NOMO-1 (cell line): ENCODE measurements around the gene PRKCQ.
"Not testable (repeated sequence)": the region's sequence is repeated elsewhere in the genome, so short reads cannot be mapped to it uniquely, and the experiment has no call there.

Source experiments
- DNase-seq, 2 experiments: peaks; one replicate each; lab custom pipeline; 2025; ENCODE audit not compliant: unreplicated experiment in 2 of 2; lab: John Stamatoyannopoulos, UW

Gene PRKCQ

DNA sequence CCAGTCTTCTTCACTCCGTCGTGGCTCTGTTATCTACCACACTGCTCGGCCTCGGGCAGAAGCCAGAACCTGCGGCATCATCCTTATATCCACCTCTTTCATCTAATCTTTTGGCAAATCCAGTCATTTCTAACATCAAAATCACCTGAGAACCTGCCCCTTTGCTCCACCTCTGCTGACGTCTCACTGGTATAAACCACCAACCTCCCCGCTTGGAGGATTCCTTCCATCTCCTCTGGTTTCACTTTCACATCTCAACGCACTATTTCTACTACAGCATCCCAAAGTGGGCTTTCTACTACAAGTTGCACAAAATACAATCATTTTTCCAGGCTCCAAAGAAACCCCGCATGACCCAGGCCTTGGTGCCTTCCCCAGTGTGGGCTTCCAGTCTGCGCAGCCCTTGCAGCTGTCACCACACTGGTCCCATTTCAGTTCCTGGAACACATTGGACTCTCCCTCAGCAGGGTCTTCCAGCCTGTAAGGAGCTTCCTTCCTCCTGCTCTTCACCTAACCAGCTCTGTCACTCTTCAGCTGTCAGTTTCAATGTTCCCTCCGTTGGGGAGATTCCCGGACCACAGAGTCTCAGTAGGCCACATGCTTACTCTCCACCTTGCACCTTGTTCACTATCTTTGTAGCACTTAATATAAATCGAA is 85.0 kb downstream of the PRKCQ start:
- DNase-seq: no peak

DNA sequence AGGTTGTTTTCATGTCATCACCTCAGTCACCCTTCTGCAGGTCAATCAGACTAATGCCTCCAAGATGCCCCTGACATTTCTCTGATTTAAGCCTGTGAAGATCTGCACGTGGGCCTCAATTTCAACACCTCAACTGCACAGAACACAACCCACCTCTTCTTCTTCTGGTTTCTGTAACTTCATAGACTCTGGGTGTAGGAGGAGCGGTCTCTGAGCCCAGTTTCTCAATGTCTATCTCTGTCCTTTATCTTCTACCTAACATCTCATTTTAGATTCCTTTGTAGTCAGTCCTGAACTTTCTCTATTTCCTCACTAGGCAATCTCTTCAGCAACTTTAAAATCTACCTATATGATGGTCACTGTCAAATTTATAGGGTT is 85.6 kb downstream of the PRKCQ start:
- DNase-seq: no peak

DNA sequence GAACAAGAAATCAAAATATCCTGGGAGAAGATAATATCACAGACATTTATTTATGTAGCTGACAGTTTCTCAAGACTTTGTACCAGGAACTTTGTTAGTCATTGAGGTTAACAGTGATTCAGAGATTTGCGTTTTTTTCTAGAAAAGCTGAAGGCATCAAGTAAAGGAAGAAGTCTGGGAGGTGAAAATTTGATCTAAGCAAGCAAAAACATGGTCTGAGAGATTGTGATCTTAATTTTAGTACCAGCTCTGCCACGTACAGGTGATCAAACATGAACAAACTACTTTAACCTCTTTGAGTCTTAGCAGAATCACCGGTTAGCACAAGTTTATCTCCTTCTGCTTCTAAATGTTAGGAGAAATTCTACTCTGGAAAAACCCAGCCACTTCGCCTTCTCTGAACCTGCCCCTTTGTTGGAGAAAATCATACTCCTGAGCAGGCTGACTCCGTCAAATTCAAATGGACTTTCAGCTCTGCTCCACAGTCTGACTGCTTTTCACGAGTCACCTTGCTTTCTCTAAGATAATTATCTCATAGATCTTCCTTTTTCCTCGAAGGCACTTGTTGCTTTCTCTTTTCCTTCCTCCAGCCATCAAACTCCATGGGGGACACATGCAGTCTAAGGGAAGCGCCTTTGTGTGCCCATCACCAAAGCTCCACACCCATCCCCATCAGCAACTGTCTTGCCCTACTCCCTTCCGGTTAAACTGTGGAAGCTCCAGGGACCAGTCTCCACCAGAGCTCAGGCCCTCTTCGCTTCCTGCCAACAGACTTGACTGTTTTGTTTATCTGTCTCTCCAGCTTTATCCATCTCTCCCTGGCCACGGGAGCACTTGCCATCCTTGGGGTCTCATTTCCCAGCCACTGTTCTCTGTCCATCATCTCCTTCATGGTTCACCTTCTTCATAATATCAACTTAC is 86.3 kb downstream of the PRKCQ start:
- no peak for DNase-seq

DNA sequence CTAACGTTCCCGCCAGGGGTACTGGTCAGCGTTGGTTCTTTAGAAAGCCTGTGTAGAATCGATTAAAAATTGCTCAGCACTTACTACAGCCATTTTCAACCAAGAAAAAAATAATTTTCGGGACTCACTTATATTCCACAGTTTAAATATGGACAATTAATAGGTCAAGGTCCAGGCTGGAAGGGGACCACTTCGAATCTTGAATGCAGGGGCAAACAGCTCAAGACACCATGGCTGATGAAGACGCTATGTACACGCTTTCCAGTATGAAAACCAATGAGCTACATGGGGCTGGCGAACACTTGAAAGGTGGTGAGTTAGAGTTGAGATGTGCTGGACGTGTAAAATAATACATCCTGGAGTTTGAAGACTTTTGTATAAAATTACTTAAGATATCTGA is 87.2 kb downstream of the PRKCQ start:
- DNase-seq: no peak

DNA sequence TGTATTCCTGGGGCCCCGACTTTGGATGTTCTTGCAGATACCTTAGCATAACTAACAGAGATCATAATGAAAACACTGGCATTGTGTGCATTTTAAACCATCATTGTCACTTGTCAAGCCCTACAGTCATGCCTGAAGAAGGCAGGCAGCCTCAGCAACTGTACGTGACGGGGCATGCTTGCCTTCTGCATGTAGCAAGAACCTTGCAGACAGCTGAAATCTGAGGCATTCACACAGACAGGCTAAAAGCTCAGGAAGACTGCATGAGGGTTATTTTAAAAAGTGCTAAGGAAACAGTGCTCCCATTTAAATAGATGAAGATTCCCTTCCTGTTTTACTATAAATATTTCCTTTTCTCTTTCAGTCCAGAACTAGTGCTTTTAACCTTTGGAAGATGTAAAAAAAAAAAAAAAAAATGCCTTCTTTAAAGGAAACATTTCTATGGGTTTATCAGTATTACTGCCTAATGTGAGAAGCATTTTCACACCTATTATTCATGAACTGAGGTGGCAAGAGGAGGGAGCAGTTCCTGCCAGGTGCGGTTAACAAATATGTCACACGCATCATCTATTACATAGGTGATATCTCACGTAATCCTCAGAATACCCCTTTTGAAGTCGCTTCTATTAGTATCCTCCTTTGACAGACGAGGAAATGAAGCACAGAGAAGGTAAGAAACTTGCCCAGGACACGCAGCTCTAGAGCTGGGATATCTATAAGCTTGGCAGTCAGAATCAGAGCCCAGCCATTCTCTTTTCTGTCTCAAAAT is 88.1 kb downstream of the PRKCQ start:
- DNase-seq: no peak

DNA sequence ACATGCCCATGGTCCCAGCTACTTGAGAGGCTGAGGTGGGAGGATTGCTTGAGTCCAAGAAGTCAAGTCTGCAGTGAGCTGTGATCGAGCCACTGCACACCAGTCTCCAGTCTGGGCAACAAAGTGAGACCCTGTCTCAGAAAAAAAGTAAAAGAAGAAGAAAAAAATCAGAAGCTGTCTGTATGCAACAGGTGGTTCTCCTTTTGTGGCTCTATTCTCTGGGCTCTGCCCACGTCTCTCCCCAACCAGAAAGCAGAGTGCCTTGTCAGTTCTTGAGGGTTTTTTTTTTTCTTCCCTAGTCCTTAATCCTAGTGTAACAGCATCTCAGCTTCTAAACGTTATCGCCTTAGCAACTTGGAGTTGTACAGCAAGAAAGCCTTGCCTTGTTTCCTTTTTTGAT is 89.5 kb downstream of the PRKCQ start:
- DNase-seq: no peak

DNA sequence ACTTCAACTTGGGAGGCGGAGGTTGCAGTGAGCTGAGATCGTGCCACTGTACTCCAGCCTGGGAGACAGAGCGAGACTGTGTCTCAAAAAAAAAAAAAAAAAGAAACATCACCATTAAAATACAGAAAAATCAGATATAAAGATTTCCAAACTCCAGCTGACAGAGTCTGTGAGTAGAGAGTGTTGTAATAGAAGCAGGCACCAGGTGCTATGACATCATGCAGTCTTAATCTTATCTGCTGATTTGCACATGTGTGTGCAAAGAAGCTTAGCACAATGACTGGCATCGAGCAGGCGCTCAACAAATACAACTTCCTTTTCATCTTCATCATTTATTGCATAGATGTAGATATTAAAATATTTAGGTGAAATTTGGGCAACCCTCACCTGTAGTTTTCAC is 92.2 kb downstream of the PRKCQ start:
- DNase-seq: no peak

DNA sequence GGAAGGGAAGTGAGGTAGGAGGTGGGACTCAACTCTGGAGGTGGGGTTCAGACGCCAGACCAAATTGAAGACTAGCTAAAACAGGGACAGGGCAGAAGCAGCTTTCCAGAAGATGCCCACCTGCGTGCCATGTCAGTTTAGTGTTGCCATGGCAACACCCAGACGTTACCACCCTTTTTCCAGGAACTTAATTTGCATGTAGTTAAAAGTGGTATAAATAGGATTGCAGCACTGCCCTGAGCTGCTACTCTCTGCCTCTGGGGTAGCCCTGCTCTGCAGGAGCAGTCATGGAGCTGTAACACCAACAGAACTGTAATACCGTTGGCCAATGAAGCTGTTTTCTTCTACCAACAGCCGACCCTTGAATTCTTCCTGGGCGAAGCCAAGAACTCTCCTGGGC is 93.8 kb downstream of the PRKCQ start:
- DNase-seq: no peak

DNA sequence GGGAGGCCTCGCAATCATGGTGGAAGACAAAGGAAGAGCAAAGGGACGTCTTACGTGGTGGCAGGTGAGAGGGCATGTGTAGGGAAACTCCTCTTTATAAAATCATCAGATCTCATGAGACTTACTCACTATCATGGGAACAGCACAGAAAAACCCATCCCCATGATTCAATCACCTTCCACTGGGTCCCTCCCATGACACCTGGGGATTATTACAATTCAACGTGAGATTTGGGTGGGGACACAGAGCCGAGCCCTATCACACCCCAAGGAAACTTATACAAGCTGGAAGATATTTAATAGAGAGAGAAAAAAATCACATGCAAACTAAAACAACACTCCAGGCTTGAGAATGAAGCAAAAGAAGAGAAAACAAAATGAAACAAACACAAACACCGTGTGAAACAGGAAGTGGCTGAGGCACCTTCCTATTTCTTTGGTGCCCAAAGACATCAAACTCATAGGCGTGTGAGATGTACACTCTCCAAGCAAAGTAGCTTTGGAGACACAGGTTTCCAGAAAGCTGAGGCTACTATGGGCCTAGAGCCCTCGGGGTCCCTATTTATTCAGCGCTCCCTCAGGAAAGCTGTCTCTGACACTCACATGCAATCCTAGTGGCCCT is 97.2 kb downstream of the PRKCQ start:
- DNase-seq: no peak

DNA sequence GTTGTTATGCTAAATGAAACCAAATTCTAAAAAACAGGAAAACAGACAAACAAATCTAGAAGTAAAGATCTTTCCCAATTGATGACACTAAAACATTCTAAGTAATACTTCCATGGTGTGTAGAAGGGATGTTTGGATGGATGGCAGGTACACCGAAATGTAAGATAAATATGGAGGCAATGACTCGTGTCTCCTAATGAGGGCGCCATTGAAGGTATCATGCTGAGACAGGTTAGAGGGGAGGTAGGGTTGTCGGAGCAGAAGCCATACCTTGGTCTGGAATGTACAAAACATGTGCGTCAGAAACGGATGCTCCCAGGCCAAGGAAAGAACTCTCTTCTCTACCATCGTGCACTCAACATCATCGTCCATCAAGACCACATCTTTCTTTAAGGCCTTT is 101.4 kb downstream of the PRKCQ start:
- DNase-seq: no peak

DNA sequence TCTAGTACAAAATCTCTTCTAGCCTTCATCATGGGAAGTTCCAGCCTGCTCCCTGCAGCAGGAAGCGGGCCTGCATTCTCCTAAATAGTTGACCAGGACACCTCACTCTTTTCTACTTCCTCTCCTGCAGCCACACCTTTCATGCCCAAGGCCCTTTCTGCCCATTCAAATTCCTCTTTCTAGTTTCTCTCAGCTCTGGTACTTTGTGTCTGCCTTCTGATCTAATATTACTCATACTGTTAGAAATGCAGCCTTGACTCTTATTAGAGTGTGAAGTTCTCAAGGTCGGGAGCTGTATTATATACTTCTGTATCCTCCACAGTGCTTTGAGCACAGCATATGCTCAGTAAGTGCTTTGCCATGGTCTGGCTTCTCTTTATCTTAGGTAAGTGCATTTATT is 103.1 kb downstream of the PRKCQ start:
- peak in 1 of 2 experiments; percentile 11 for DNase-seq

DNA sequence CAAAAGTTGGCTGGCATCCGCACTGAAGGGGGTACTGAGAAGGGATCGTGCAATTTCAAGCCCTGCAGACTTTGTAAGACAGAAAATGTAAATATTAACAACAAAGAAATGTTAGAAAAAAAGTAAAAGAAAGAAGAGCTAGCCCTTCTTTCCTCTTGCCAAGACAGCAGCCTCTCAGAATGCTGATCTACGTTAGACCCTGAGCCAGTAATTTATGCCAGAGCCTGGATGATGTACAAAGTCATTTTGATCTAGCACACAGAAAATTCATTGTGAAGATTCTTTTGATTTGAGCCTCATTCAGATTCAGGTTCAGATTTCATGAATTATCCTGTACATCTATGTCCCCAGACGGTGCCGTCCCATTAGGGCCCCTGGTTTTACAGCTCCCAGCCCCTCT is 105.2 kb downstream of the PRKCQ start:
- DNase-seq: no peak

DNA sequence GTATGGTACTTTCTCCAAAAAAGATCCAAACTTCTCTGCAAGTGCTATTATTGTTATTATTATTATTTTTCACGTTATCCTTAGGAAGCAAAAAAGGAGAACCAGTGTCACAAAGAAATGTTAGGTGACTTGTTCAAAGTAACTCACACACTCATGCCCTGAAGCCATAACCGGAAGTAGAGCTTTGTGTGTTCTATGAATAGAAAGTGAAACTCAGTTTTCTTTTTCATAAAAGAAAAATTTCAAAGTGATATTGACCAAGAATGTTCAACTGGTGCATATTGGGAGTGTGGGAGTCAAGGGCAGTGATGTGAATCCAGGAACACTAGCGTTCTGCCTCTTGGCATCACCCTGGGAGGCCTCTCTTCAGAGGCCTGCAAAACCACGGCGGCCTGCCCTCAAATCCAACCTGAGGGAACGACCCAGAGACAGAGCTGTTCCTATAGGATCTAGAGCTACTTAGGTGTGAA is 106.1 kb downstream of the PRKCQ start:
- DNase-seq: peak; percentile 42 to 69

DNA sequence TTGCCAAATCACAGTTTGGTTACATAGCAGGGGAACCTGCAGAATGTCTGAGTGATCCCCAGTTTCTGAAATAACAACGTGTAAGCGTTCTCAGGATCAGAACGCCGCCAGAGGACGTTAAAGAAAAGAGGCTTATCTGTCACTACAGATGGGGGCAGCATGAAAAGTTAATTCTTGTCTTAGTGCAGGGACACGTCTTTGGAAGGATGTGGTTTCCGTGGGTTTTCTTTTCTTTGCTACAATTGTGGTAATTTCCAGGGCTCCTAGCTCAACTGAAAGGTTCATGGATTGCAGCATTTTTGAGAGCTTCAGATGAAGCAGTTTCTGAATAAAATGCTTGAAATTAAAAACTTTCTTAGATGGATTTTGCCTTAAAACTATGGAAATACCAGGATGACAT is 106.6 kb downstream of the PRKCQ start:
- peak; percentile 26 to 41 for DNase-seq

DNA sequence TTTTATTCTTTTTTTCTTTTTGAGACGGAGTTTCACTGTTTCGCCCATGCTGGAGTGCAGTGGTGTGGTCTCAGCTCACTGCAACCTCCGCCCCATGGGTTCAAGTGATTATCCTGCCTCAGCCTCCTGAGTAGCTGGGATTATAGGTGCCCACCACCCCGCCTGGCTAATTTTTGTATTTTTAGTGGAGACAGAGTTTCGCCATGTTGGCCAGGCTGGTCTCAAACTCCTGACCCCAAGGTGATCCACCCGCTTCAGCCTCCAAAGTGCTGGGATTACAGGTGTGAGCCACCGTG is 107.4 kb downstream of the PRKCQ start:
- not testable (repeated sequence) for DNase-seq

DNA sequence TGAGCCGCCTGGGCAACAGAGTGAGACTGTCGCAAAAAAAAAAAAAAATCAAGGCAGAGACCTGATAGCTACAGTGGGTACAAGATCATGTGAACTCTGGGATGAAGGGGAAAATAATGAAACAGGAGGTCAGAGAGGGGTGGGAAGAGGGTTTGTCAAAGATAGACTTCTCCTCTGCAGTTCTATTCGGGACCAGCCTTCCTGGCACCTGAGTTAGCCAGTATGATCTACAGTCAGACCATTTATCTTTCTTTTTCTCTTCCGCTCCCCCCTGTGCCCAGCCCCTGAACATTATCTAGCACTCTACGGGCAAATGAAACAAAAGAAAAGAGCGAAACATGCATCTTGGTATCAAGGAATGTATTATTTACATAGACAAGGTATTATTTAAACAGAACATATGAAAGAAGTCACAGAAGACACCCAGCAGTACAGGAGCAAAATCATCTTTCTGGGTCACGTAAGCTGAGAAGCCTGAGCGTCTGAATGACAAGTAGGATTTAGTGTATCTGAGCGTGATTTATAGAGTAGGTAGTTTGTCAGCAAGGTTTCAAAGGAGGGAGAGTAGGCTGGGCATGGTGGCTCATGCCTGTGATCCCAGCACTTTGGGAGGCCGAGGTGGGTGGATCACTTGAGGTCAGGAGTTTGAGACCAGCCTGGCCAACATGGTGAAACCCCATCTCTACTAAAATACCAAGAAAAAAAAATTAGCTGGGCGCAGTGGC is 109.0 kb downstream of the PRKCQ start:
- DNase-seq: no peak

DNA sequence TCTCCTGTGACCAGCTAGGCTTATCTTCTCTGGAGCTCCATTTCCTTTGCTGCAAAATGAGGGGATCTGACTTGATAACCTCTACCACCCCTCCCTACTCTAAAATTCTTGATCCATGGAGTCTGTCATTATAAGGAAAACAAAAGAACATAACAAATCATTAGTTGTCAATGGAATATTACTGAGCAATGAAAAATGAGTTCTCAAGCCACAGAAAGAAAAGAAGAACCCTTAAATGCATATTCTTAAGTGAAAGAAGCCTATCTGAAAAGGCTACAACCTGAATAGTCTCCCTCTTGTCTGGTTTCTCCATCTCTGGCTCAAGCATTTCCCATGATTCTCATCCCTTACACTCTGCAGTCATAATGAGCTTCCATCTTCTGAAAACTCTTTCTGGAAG is 110.4 kb downstream of the PRKCQ start:
- DNase-seq: no peak

DNA sequence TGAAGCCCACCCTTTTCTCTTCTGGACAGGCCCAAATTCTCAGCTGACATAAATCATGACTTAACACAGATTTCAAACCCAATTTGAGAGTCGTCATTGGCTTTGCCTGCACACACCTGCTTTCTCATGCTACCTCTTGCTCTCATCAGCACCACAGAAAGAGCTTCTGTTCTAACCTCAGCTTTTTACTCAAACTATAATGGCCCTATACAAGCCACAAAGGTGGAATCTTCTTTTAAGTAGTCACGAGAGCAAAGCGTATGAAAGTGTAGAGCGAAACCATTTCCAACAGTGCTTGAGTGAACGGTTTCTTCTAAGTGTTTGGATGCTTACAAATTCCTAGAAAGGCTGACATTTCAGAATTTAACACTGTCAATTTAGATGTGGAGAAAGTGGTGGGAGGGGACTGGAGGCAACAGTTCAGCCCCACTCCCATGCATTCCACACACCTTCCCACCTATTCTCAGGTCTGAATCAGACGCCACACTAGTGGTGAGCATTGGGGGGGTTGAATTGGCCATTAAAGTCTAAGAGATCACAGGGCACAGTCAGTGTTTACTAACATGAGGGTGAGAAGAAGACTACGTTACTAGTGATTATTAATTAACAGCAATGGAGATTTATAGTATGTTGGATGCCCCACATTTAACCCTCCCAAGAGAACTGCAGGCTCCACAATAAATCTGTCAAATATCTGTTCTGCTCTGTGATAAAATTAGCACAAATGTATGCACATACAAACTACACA is 114.0 kb downstream of the PRKCQ start:
- no peak for DNase-seq

DNA sequence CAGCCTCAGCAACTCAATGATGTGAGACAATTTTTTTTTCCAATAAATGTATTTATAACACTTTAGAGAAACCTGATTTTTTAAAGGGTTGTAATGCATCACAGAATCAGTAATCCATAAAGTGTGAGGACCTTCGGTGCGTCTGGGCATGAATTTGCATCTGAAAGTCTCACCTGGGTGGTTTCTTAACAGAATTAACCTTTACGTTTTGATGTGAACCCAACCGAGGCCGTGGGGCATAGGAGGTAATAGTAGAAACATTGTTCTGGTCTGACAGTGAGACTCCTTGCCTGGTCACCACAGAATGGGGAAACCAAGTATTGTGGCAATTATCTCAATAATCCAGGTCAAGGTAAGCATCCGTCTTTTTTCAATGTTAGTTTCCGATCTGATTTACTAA is 114.6 kb downstream of the PRKCQ start:
- no peak for DNase-seq
